Keratinocyte (primary cell): Measurements from ENCODE around the gene CCDC186. TPM values are rescaled to one million over a fixed set of nuclear protein-coding genes. Genes with fewer than 3 reads are reported as not detected.

Source experiments
- DNase-seq: peaks from one replicate; pipeline ENCODE4 v3.0.0-alpha.2; 2011; ENCODE audit warnings: low read depth, missing footprints, low spot score
- FAIRE-seq: peaks from 2 replicates; lab custom pipeline; 2011; peaks lifted over from hg19 to GRCh38; lab: Jason Lieb, UNC
- H2AFZ ChIP-seq: 2 replicates; pipeline ENCODE4 v1.6.0; 2012; ENCODE audit warnings: low read length, control low read depth, inconsistent platforms; ENCODE audit not compliant: control insufficient read depth
- H3K27ac ChIP-seq: 2 replicates; pipeline ENCODE4 v1.5.1; 2011; ENCODE audit warnings: low read length; ENCODE audit not compliant: control insufficient read depth, insufficient read depth
- H3K27me3 ChIP-seq: 3 replicates; pipeline ENCODE4 v1.6.0; 2011; ENCODE audit warnings: low read length; ENCODE audit not compliant: control insufficient read depth, insufficient read depth; ENCODE audit errors: extremely low read depth
- H3K36me3 ChIP-seq, 2 experiments: 2 replicates in 1 of 2; 3 replicates in 1 of 2; pipeline ENCODE4 v1.5.1; 2011; ENCODE audit warnings: low read length in 2 of 2, mild to moderate bottlenecking in 1 of 2; ENCODE audit not compliant: control insufficient read depth in 2 of 2, insufficient read depth in 2 of 2; ENCODE audit errors: extremely low read depth in 1 of 2
- H3K4me1 ChIP-seq: 3 replicates; pipeline ENCODE4 v1.5.1; 2011; ENCODE audit warnings: low read length; ENCODE audit not compliant: control insufficient read depth, insufficient read depth; ENCODE audit errors: extremely low read depth
- H3K4me2 ChIP-seq: 3 replicates; pipeline ENCODE4 v1.6.0; 2011; ENCODE audit warnings: low read depth, low read length; ENCODE audit not compliant: control insufficient read depth, insufficient read depth; ENCODE audit errors: extremely low read depth
- H3K4me3 ChIP-seq, 3 experiments: fragments of 200-600 bp in 1 of 3; sonication (generic) in 1 of 3; 2 replicates in 2 of 3; 3 replicates in 1 of 3; pipeline ENCODE4 v1.5.1; 2011 to 2016; ENCODE audit warnings: low read length in 3 of 3, mild to moderate bottlenecking in 3 of 3, control low read depth in 2 of 3, inconsistent platforms in 1 of 3, low read depth in 1 of 3, mixed read lengths in 1 of 3, mixed run types in 1 of 3, moderate library complexity in 1 of 3; ENCODE audit not compliant: control insufficient read depth in 2 of 3, insufficient read depth in 2 of 3; ENCODE audit errors: extremely low read depth in 1 of 3
- H3K79me2 ChIP-seq: 2 replicates; pipeline ENCODE4 v1.6.0; 2012; ENCODE audit warnings: low read length; ENCODE audit not compliant: control insufficient read depth, insufficient read depth
- H3K9ac ChIP-seq: 3 replicates; pipeline ENCODE4 v1.6.0; 2011; ENCODE audit warnings: low read length; ENCODE audit not compliant: control insufficient read depth, insufficient read depth; ENCODE audit errors: extremely low read depth
- H3K9me1 ChIP-seq: 3 replicates; pipeline ENCODE4 v1.6.0; 2011; ENCODE audit warnings: low read length; ENCODE audit not compliant: control insufficient read depth, insufficient read depth; ENCODE audit errors: extremely low read depth
- H3K9me3 ChIP-seq: 2 replicates; pipeline ENCODE4 v1.5.1; 2012; ENCODE audit warnings: low read depth, low read length; ENCODE audit not compliant: control insufficient read depth
- H4K20me1 ChIP-seq: 3 replicates; pipeline ENCODE4 v1.6.0; 2011; ENCODE audit warnings: low read length; ENCODE audit not compliant: control insufficient read depth, insufficient read depth; ENCODE audit errors: extremely low read depth
- EZH2 ChIP-seq: IDR thresholded peaks from one replicate; pipeline ENCODE4 v1.6.1; 2012; ENCODE audit warnings: inconsistent platforms, mild to moderate bottlenecking, low read length, moderate library complexity
- dilution Hi-C: fragments of 300-500 bp; cut with MboI; formaldehyde crosslinking; loops from one replicate; pipeline ENCODE4 v1.7.0; 2020; ENCODE audit warnings: low sequenced_read_pairs; ENCODE audit not compliant: extremely low pct_ligation_motif_present
- polyA plus RNA-seq, 5 experiments: library from polyadenylated mRNA; depleted of rRNA in 3 of 5; stranded (reverse) in 3 of 5; stranded (forward) in 1 of 5; unstranded in 1 of 5; fragments of >200 nt; gene quantifications; 1 replicate in 1 of 5; 2 replicates in 3 of 5; 3 replicates in 1 of 5; pipeline versions ENCODE4 v1.2.1 to v1.2.3, GENCODE V29; 2011 to 2012; ENCODE audit warnings: missing spikeins in 2 of 5, low read depth in 1 of 5, low replicate concordance in 1 of 5
- TF ChIP-seq, protein P1 (sequence below), 3 experiments: IDR thresholded peaks in 1 of 3; conservative IDR thresholded peaks in 1 of 3; optimal IDR thresholded peaks in 1 of 3; 2 replicates in 2 of 3; 3 replicates in 1 of 3; pipeline versions ENCODE3 to v1.5.1; 2011; ENCODE audit warnings: low read length in 3 of 3, mild to moderate bottlenecking in 3 of 3, moderate library complexity in 2 of 3, control low read depth in 1 of 3, inconsistent platforms in 1 of 3; ENCODE audit not compliant: insufficient read depth in 2 of 3; ENCODE audit errors: extremely low read depth in 1 of 3

The CCDC186 gene
- polyA plus RNA-seq, 1 donor (not counting 4 experiments of a cell fraction or from before 2014, with no cell fraction given) = 13.0 TPM

DNA sequence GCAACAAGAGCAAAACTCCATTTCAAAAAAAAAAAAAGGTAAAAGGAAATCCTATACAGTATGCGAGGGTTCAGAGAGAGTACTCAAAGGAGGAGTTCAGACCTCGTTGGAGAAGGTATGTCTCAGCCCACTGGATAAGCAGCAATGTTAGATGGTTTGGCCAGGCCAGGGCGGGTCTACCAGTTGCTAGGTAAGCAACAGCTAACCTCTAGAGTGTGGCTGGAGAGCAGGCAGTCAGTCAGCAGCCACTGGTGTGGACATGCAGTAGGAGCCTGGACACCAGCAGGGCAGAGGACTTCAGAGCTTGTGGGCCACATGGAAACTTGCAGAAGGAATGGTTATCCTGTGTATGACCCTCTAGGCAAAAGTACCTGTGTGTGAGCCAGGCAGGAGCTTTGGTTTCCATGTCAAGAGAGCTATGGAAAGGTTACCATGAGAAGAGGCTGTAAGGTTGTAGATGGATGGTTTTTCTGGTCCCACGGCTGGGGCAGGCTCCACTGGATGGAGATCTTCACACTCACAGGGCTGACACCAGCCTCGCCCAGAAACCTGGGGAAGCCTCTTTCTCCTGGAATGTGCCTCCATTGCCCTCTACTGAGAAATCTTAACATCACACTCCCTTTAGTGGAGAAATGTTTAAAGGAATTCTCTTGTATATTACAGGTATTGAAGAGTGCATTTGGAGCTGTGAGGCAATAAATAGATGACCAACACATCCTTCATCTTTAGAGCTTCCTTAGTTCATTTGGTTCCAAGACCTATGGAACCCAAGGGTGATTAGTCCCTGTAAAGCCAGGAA lies 63.6 kb downstream of the CCDC186 start:
- H3K4me1 ChIP-seq = no peaks in the 10 kb centered on the region
- no peak overlapping the region for H2AFZ ChIP-seq
- H3K9me3 ChIP-seq = no peaks in the 10 kb centered on the region
- H3K27ac ChIP-seq = no peak overlapping the region
- DNase-seq (no peak), FAIRE-seq (peak; percentile 60)
- no peak overlapping the region for H3K4me3 ChIP-seq
- H3K27me3 ChIP-seq = no peaks in the 10 kb centered on the region
- no peak for TF ChIP-seq EZH2
- TF ChIP-seq, protein P1, sequence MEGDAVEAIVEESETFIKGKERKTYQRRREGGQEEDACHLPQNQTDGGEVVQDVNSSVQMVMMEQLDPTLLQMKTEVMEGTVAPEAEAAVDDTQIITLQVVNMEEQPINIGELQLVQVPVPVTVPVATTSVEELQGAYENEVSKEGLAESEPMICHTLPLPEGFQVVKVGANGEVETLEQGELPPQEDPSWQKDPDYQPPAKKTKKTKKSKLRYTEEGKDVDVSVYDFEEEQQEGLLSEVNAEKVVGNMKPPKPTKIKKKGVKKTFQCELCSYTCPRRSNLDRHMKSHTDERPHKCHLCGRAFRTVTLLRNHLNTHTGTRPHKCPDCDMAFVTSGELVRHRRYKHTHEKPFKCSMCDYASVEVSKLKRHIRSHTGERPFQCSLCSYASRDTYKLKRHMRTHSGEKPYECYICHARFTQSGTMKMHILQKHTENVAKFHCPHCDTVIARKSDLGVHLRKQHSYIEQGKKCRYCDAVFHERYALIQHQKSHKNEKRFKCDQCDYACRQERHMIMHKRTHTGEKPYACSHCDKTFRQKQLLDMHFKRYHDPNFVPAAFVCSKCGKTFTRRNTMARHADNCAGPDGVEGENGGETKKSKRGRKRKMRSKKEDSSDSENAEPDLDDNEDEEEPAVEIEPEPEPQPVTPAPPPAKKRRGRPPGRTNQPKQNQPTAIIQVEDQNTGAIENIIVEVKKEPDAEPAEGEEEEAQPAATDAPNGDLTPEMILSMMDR (optimal IDR thresholded peaks at IDR 0.05 in 1 of 3, IDR thresholded peaks at IDR 0.05 in 1 of 3, conservative IDR thresholded peaks at IDR 0.05 in 1 of 3; ENCODE audit: extremely low read depth in 1 of 3, insufficient read depth in 2 of 3, low read length in 3 of 3) = peak; percentile 45 to 64 (median 53)
- H3K36me3 ChIP-seq = no peaks in the 10 kb centered on the region
- no peak overlapping the region for H3K9ac ChIP-seq
- no peaks in the 10 kb centered on the region for H3K9me1 ChIP-seq
- H3K79me2 ChIP-seq = no peaks in the 10 kb centered on the region
- H4K20me1 ChIP-seq = no peaks in the 10 kb centered on the region
- no peak overlapping the region for H3K4me2 ChIP-seq
- dilution Hi-C loops = no loop called here

DNA sequence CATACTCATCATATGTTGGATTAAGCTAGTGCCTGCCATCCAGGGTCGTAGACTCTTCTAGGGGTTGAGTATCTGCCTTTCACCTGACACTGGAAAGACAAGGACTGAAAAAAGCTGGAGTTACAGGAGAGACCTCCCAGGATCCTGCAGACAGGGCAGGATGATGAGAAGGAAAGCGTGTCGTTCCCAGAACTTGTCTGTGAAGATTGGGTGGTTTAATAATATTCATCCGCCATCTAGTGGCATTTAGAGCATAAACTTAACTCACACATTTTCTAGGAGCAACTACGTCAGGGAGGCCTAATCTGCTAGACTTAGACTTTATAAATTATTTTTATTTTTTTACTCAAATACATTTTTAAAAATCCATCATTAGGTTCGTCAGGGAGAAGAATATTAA lies 70.7 kb downstream of the CCDC186 start:
- FAIRE-seq = peak; percentile 77

More for the DNA sequence above, 70.7 kb downstream of the CCDC186 start:
- Histone ChIP-seq H3K4me2 (no peak overlapping the region), H3K9me3 (no peaks in the 10 kb centered on the region), H3K4me1 (peaks cover 5% of the 10 kb centered on the region), H2AFZ (no peak overlapping the region), H3K9me1 (no peaks in the 10 kb centered on the region), H3K27me3 (peaks cover 23% of the 10 kb centered on the region), H3K79me2 (no peaks in the 10 kb centered on the region), H3K36me3 (no peaks in the 10 kb centered on the region), H4K20me1 (no peaks in the 10 kb centered on the region), H3K4me3 (no peak overlapping the region), H3K27ac (no peak overlapping the region), H3K9ac (no peak overlapping the region)
- TF ChIP-seq, protein P1 (optimal IDR thresholded peaks at IDR 0.05 in 1 of 3, IDR thresholded peaks at IDR 0.05 in 1 of 3, conservative IDR thresholded peaks at IDR 0.05 in 1 of 3; ENCODE audit: extremely low read depth in 1 of 3, insufficient read depth in 2 of 3, low read length in 3 of 3) = peak; percentile 41 to 60 (median 56)
- TF ChIP-seq EZH2 = no peak
- dilution Hi-C loops = no loop called here
- no peak for DNase-seq
